GM18868 (cell line): ENCODE measurements around the gene CEMIP2.

Source experiments
- ATAC-seq: cut with Tn5 transposase; IDR thresholded peaks from one replicate; pipeline ENCODE4 v1.9.1; 2021; ENCODE audit warnings: mild to moderate bottlenecking, moderate library complexity; ENCODE audit not compliant: unreplicated experiment

Gene CEMIP2

GRCh38 chr9:71770170-71770569 is 1.9 kb upstream of the CEMIP2 start:
- ATAC-seq, result no peak

- peak; percentile 21 for ATAC-seq
Measured at GRCh38 chr9:71769175-71770161, 1.2 kb upstream of the CEMIP2 start.

GRCh38 chr9:71767776-71768321 is 464 bp downstream of the CEMIP2 start:
- ATAC-seq, result no peak

- no peak for ATAC-seq
Measured at GRCh38 chr9:71767163-71767775, 1.0 kb downstream of the CEMIP2 start.

- ATAC-seq, result no peak
Measured at GRCh38 chr9:71766663-71767062, 1.6 kb downstream of the CEMIP2 start.

- ATAC-seq, result no peak
Measured at GRCh38 chr9:71765693-71766092, 2.6 kb downstream of the CEMIP2 start.

- no peak for ATAC-seq
Measured at GRCh38 chr9:71764891-71765290, 3.4 kb downstream of the CEMIP2 start.

- no peak for ATAC-seq
Measured at GRCh38 chr9:71764463-71764862, 3.9 kb downstream of the CEMIP2 start.

GRCh38 chr9:71763832-71764231 is 4.5 kb downstream of the CEMIP2 start:
- ATAC-seq, result no peak

- no peak for ATAC-seq
Measured at GRCh38 chr9:71762900-71763653, 5.2 kb downstream of the CEMIP2 start.

- ATAC-seq, result no peak
Measured at GRCh38 chr9:71761938-71762353, 6.4 kb downstream of the CEMIP2 start.

GRCh38 chr9:71760901-71761300 is 7.4 kb downstream of the CEMIP2 start:
- ATAC-seq, result no peak

- ATAC-seq, result no peak
Measured at GRCh38 chr9:71758785-71759184, 9.5 kb downstream of the CEMIP2 start.

- no peak for ATAC-seq
Measured at GRCh38 chr9:71758277-71758676, 10.0 kb downstream of the CEMIP2 start.

- ATAC-seq, result no peak
Measured at GRCh38 chr9:71756753-71757152, 11.6 kb downstream of the CEMIP2 start.

- no peak for ATAC-seq
Measured at GRCh38 chr9:71755869-71756268, 12.4 kb downstream of the CEMIP2 start.

- ATAC-seq, result no peak
Measured at GRCh38 chr9:71755230-71755629, 13.1 kb downstream of the CEMIP2 start.

- ATAC-seq, result no peak
Measured at GRCh38 chr9:71754151-71754550, 14.2 kb downstream of the CEMIP2 start.

GRCh38 chr9:71752928-71753327 is 15.4 kb downstream of the CEMIP2 start:
- ATAC-seq, result no peak

GRCh38 chr9:71752352-71752751 is 16.0 kb downstream of the CEMIP2 start:
- no peak for ATAC-seq

- ATAC-seq, result no peak
Measured at GRCh38 chr9:71748280-71748743, 20.0 kb downstream of the CEMIP2 start.
